Measurements from ENCODE around the gene UGT1A5.

Gene UGT1A5

DNA sequence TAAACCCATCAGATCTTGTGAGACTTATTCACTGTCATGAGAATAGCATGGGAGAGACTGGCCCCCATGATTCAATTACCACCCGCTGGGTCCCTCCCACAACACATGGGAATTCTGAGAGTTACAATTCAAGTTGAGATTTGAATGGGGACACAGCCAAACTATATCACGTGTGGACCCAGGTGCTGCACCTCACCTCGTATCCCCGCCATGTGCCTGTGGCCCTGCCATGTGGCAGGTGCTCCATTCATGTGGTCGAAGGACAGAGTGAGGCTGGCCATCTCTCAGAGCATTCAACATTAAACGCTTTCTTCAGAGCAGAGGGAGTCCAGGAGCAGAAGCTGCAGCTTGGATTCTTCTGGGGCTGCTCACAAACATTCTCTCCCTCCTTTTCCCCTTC, 97.7 kb downstream of the UGT1A5 start:
- Histone ChIP-seq H3K4me1 (ENCODE audit: control insufficient read depth, insufficient read depth, low read depth, low read length) (no peaks in the 10 kb centered on the region), H2BK15ac (ENCODE audit: low read depth, poor library complexity, severe bottlenecking) (no peak overlapping the region), H3K9ac (ENCODE audit: low read length) (no peak overlapping the region), H3K14ac (ENCODE audit: low read length in 2 of 2) (no peak overlapping the region), H3K9me3 (ENCODE audit: control insufficient read depth, low read length) (no peaks in the 10 kb centered on the region), H3K4me2 (ENCODE audit: low read length, poor library complexity, severe bottlenecking) (no peak overlapping the region), H2BK5ac (ENCODE audit: low read depth, low read length, poor library complexity, severe bottlenecking) (no peak overlapping the region), H3K18ac (ENCODE audit: low read depth in 1 of 2, low read length in 2 of 2) (no peak overlapping the region), H3K23ac (ENCODE audit: low read length in 2 of 2) (no peak overlapping the region), H2BK12ac (ENCODE audit: low read length in 2 of 2) (no peak overlapping the region), H2AFZ (ENCODE audit: low read depth, low read length) (no peak overlapping the region), H2AK5ac (ENCODE audit: low read length, severe bottlenecking) (no peak overlapping the region), H3K79me1 (replicated peaks; ENCODE audit: low read length, poor library complexity, severe bottlenecking) (no peaks in the 10 kb centered on the region), H4K8ac (ENCODE audit: low read length) (no peak overlapping the region), H2BK120ac (ENCODE audit: low read depth, low read length) (no peak overlapping the region), H3K4me3 (ENCODE audit: insufficient read depth in 1 of 2, low read depth in 1 of 2, low read length in 2 of 2) (no peak overlapping the region), H3K27me3 (ENCODE audit: control insufficient read depth in 1 of 2, insufficient read depth in 1 of 2, low read length in 2 of 2) (peaks cover 34 to 63% of the 10 kb centered on the region in 2 experiments), H4K91ac (ENCODE audit: low read length) (no peak overlapping the region), H3K36me3 (ENCODE audit: control insufficient read depth in 1 of 2, insufficient read depth in 2 of 2, low read depth in 1 of 2, low read length in 2 of 2) (peaks cover 0 to 3% of the 10 kb centered on the region in 2 experiments), H3K27ac (ENCODE audit: low read length, poor library complexity, severe bottlenecking) (no peak overlapping the region), H3K4ac (ENCODE audit: low read depth in 1 of 2, low read length in 2 of 2) (no peak overlapping the region)
- no peak for DNase-seq
- WGBS: 74% methylated on average over 6 of the region's 6 CpGs

- no peak for DNase-seq
- Histone ChIP-seq H3K79me1 (replicated peaks; ENCODE audit: low read length, poor library complexity, severe bottlenecking) (no peaks in the 10 kb centered on the region), H3K36me3 (ENCODE audit: control insufficient read depth in 1 of 2, insufficient read depth in 2 of 2, low read depth in 1 of 2, low read length in 2 of 2) (peaks cover 0 to 3% of the 10 kb centered on the region in 2 experiments), H3K27ac (ENCODE audit: low read length, poor library complexity, severe bottlenecking) (no peak overlapping the region), H3K9me3 (ENCODE audit: control insufficient read depth, low read length) (no peaks in the 10 kb centered on the region), H2BK120ac (ENCODE audit: low read depth, low read length) (no peak overlapping the region), H2AK5ac (ENCODE audit: low read length, severe bottlenecking) (no peak overlapping the region), H3K4ac (ENCODE audit: low read depth in 1 of 2, low read length in 2 of 2) (no peak overlapping the region), H2BK5ac (ENCODE audit: low read depth, low read length, poor library complexity, severe bottlenecking) (no peak overlapping the region), H4K91ac (ENCODE audit: low read length) (no peak overlapping the region), H4K8ac (ENCODE audit: low read length) (no peak overlapping the region), H3K9ac (ENCODE audit: low read length) (no peak overlapping the region), H3K4me3 (ENCODE audit: insufficient read depth in 1 of 2, low read depth in 1 of 2, low read length in 2 of 2) (no peak overlapping the region), H3K4me2 (ENCODE audit: low read length, poor library complexity, severe bottlenecking) (no peak overlapping the region), H2BK15ac (ENCODE audit: low read depth, poor library complexity, severe bottlenecking) (no peak overlapping the region), H3K23ac (ENCODE audit: low read length in 2 of 2) (no peak overlapping the region), H3K27me3 (ENCODE audit: control insufficient read depth in 1 of 2, insufficient read depth in 1 of 2, low read length in 2 of 2) (peaks cover 31 to 63% of the 10 kb centered on the region in 2 experiments), H2BK12ac (ENCODE audit: low read length in 2 of 2) (no peak overlapping the region), H3K4me1 (ENCODE audit: control insufficient read depth, insufficient read depth, low read depth, low read length) (no peaks in the 10 kb centered on the region), H3K18ac (ENCODE audit: low read depth in 1 of 2, low read length in 2 of 2) (no peak overlapping the region), H2AFZ (ENCODE audit: low read depth, low read length) (no peak overlapping the region), H3K14ac (ENCODE audit: low read length in 2 of 2) (no peak overlapping the region)
- 57% methylated on average over 4 of the region's 4 CpGs for WGBS
Measured at GRCh38 chr2:233811087-233811486, 98.4 kb downstream of the UGT1A5 start.

GRCh38 chr2:233811732-233812131, 99.0 kb downstream of the UGT1A5 start:
- H3K9me3 ChIP-seq (ENCODE audit: control insufficient read depth, low read length): no peaks in the 10 kb centered on the region
- H3K79me1 ChIP-seq (replicated peaks; ENCODE audit: low read length, poor library complexity, severe bottlenecking): no peaks in the 10 kb centered on the region
- H3K18ac ChIP-seq (ENCODE audit: low read depth in 1 of 2, low read length in 2 of 2): no peak overlapping the region
- no peak overlapping the region for H3K4me3 ChIP-seq (ENCODE audit: insufficient read depth in 1 of 2, low read depth in 1 of 2, low read length in 2 of 2)
- H3K14ac ChIP-seq (ENCODE audit: low read length in 2 of 2): no peak overlapping the region
- H4K91ac ChIP-seq (ENCODE audit: low read length): no peak overlapping the region
- H2BK120ac ChIP-seq (ENCODE audit: low read depth, low read length): no peak overlapping the region
- peaks cover 0 to 3% of the 10 kb centered on the region in 2 experiments for H3K36me3 ChIP-seq (ENCODE audit: control insufficient read depth in 1 of 2, insufficient read depth in 2 of 2, low read depth in 1 of 2, low read length in 2 of 2)
- H3K4me2 ChIP-seq (ENCODE audit: low read length, poor library complexity, severe bottlenecking): no peak overlapping the region
- 71% methylated on average over 8 of the region's 8 CpGs for WGBS
- no peak overlapping the region for H3K27ac ChIP-seq (ENCODE audit: low read length, poor library complexity, severe bottlenecking)
- H2BK12ac ChIP-seq (ENCODE audit: low read length in 2 of 2): no peak overlapping the region
- no peak overlapping the region for H3K9ac ChIP-seq (ENCODE audit: low read length)
- no peak overlapping the region for H3K23ac ChIP-seq (ENCODE audit: low read length in 2 of 2)
- H2BK15ac ChIP-seq (ENCODE audit: low read depth, poor library complexity, severe bottlenecking): no peak overlapping the region
- H2AFZ ChIP-seq (ENCODE audit: low read depth, low read length): no peak overlapping the region
- H2AK5ac ChIP-seq (ENCODE audit: low read length, severe bottlenecking): no peak overlapping the region
- no peak for DNase-seq
- no peak overlapping the region for H4K8ac ChIP-seq (ENCODE audit: low read length)
- peaks cover 31 to 63% of the 10 kb centered on the region in 2 experiments for H3K27me3 ChIP-seq (ENCODE audit: control insufficient read depth in 1 of 2, insufficient read depth in 1 of 2, low read length in 2 of 2)
- H2BK5ac ChIP-seq (ENCODE audit: low read depth, low read length, poor library complexity, severe bottlenecking): no peak overlapping the region
- H3K4me1 ChIP-seq (ENCODE audit: control insufficient read depth, insufficient read depth, low read depth, low read length): peaks cover 2% of the 10 kb centered on the region
- H3K4ac ChIP-seq (ENCODE audit: low read depth in 1 of 2, low read length in 2 of 2): no peak overlapping the region

DNA sequence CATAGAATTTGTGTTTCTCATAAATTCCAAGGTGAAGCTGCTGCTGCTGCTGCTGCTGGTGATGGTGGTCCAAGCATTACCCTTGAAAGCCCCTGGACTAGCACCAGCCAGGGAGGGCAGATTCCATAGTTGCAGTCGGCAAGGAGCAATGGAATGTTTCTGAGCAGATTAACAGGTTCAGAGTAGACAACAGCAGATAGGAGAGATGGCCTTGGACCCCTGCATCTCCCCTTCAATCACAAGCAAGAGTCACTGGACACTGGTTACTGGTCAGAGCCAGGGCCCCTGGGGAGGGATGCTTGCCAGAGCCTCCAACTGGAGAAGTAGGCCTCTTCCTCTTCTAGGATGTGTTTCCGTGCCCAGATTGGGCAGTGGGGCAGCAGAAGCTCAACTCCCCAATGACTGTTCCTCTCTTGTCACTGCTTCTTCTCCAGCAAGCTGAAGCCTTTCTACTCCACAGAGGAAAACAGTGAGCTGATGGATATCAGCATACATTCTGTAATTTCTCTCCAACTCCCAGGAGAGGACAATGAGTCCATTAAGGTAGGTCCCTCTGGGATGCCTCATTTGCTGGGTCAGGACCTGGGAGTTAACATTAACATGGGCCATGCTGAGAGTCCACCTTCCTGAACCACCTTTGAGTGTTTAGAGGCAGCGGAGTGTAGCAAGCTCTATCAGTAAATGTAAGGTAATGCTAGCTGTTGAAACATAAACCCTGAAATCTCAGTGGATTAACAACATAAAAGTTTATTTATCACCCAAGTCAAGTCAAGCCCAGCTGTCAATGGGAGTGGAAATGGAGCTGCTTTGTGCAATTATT, 100.7 kb downstream of the UGT1A5 start:
- WGBS: 72% methylated on average over 3 of the region's 3 CpGs
- Histone ChIP-seq H3K9me3 (ENCODE audit: control insufficient read depth, low read length) (no peaks in the 10 kb centered on the region), H3K27me3 (ENCODE audit: control insufficient read depth in 1 of 2, insufficient read depth in 1 of 2, low read length in 2 of 2) (peaks cover 20 to 50% of the 10 kb centered on the region in 2 experiments), H2BK12ac (ENCODE audit: low read length in 2 of 2) (no peak overlapping the region), H3K27ac (ENCODE audit: low read length, poor library complexity, severe bottlenecking) (no peak overlapping the region), H3K79me1 (replicated peaks; ENCODE audit: low read length, poor library complexity, severe bottlenecking) (no peaks in the 10 kb centered on the region), H3K9ac (ENCODE audit: low read length) (no peak overlapping the region), H2AK5ac (ENCODE audit: low read length, severe bottlenecking) (no peak overlapping the region), H3K23ac (ENCODE audit: low read length in 2 of 2) (no peak overlapping the region), H2BK15ac (ENCODE audit: low read depth, poor library complexity, severe bottlenecking) (no peak overlapping the region), H4K8ac (ENCODE audit: low read length) (no peak overlapping the region), H2AFZ (ENCODE audit: low read depth, low read length) (no peak overlapping the region), H2BK120ac (ENCODE audit: low read depth, low read length) (no peak overlapping the region), H3K4ac (ENCODE audit: low read depth in 1 of 2, low read length in 2 of 2) (no peak overlapping the region), H3K36me3 (ENCODE audit: control insufficient read depth in 1 of 2, insufficient read depth in 2 of 2, low read depth in 1 of 2, low read length in 2 of 2) (peaks cover 0 to 3% of the 10 kb centered on the region in 2 experiments), H3K4me1 (ENCODE audit: control insufficient read depth, insufficient read depth, low read depth, low read length) (peaks cover 4% of the 10 kb centered on the region), H3K14ac (ENCODE audit: low read length in 2 of 2) (no peak overlapping the region), H2BK5ac (ENCODE audit: low read depth, low read length, poor library complexity, severe bottlenecking) (no peak overlapping the region), H4K91ac (ENCODE audit: low read length) (no peak overlapping the region), H3K4me3 (ENCODE audit: insufficient read depth in 1 of 2, low read depth in 1 of 2, low read length in 2 of 2) (no peak overlapping the region), H3K18ac (ENCODE audit: low read depth in 1 of 2, low read length in 2 of 2) (no peak overlapping the region), H3K4me2 (ENCODE audit: low read length, poor library complexity, severe bottlenecking) (no peak overlapping the region)
- no peak for DNase-seq
